ENCODE measurements around the gene KIZ.
A peak's percentile ranks its signal among the peaks of the same experiment; 100 is the strongest.

The KIZ gene, protein sequence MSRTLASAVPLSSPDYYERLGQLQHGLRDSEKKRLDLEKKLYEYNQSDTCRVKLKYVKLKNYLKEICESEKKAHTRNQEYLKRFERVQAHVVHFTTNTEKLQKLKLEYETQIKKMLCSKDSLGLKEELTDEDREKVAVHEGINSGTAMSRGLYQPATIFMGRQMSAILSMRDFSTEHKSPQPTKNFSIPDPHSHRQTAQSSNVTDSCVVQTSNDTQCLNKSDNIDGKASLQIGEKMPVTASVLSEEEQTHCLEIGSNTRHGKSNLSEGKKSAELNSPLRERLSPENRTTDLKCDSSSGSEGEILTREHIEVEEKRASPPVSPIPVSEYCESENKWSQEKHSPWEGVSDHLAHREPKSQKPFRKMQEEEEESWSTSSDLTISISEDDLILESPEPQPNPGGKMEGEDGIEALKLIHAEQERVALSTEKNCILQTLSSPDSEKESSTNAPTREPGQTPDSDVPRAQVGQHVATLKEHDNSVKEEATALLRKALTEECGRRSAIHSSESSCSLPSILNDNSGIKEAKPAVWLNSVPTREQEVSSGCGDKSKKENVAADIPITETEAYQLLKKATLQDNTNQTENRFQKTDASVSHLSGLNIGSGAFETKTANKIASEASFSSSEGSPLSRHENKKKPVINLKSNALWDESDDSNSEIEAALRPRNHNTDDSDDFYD

GRCh38 chr20:21125849-21126580 lies at the start of gene KIZ:
Gene KIZ (plus strand): TSS chr20:21126082. CDS start chr20:21126116, 34 bp downstream.
- peak; percentile 91 for DNase-seq (ENCODE audit: low read depth)

GRCh38 chr20:21077809-21078345 lies 48.0 kb upstream of the KIZ start:
- DNase-seq (ENCODE audit: low read depth), result no peak

DNA sequence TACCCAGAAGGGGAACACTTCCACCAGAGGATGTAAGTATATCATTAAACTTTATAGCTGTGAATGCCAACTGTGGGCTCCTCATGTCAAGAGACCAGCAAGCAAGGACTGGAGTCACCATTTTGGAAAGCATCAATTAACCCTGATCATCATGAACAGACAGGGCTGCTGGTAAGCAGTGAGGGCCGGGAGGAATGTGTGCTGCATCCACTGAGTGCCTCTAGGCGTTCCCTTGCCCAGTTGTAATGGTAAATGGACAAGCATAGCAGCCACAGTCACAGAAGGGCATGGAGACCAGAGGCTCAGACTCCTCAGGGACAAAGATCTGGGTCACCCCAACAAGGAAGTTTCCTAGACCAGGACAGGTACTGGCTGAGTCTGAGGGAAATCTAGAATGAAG lies 43.3 kb upstream of the KIZ start:
- no peak for DNase-seq (ENCODE audit: low read depth)

DNA sequence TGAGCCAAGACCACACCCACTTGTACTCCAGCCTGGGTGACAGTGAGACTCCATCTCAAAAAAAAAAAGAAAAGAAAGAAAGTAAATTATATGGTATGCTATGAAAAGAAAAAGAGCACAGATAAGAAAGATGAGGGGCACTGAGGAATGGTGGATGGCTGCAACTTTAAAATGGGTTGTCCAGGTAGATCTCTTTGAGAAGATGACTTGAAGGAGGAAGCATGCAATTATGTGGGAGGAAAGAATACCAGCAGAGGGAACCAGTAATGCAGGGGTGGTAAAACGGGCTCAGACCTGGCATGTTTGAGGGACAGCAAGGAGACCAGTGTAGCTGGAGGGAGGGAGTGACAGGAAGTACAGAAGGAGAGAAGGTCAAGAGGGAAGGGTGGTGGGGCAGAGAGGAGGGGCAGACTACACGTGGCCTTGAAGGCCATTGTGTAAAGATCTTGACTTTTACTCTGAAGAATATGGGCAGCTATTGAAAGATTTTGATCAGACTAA lies 42.0 kb upstream of the KIZ start:
- DNase-seq (ENCODE audit: low read depth), result no peak

DNA sequence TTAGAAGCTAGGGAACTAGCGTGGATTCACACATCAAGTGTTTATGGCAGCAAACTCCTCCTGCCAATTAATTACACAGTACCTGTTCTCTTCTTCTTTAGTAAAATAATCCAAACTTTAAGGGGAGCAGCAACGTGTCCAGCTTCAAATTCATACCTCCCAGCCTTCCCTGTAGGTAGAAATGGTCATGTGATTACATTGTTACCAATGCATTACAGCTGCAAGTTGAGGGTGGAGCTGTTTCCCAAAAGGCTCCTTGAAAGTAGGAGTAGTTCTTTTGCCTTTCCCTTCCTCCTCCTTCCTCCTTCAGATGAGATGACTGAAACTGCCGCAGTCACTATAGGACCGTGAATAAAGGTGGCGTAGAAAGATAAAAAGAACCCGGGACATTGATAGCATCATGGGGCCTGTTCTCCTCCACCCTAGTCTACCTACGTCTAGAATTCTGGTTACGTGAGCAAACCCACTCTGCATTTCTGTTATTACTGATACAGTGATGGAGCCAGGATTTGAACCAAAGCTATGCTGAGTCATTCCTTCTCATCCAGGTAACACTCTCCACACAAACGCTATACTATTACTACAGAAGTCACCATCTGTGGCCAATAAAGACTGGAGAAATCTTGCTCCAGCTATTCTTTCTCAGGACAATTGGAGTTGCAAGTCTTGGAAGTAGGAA lies 37.9 kb upstream of the KIZ start:
- no peak for DNase-seq (ENCODE audit: low read depth)

DNA sequence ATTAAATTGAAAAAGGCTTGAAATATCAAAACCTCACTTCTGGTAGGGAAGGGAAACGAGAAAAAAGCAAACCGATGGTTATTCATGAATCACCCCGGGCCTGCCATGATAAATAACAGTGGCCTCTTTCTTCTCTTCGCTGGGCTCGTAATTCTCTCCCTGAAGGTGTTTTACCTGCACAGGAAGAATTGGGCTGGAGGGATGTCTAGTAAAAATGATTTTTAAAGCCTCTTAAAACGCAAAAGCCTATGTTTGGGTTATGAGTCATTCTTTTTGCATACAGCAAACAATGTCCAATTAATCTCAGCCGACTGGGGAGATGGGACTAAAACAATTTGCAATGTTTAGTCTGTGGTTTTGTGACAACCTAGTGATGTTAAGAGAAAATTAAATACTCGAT lies 36.5 kb upstream of the KIZ start:
- no peak for DNase-seq (ENCODE audit: low read depth)

DNA sequence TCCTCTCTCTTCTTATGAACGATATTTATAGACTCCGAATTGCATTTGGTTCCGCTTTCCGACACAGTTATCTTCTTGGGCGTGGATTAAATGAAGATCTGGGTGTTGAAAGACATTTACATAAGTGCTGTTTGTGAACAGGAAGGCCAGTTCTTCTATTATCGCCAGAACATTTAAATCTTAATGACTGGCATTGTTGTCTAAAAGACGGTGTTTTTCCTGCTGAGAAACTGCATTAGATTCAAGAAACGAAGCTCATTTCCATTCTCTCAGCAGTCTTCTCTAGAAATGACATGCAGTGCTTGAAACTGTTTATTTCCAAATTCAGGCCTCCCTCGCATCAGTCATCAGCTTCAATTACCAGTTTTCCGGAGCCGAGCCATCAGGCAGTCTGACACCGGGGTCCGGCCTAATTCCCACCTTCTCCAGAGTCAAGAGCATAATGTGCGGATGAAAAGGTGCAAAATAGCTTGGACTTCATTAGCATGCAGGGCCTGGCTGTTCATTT lies 35.7 kb upstream of the KIZ start:
- DNase-seq (ENCODE audit: low read depth), result no peak

DNA sequence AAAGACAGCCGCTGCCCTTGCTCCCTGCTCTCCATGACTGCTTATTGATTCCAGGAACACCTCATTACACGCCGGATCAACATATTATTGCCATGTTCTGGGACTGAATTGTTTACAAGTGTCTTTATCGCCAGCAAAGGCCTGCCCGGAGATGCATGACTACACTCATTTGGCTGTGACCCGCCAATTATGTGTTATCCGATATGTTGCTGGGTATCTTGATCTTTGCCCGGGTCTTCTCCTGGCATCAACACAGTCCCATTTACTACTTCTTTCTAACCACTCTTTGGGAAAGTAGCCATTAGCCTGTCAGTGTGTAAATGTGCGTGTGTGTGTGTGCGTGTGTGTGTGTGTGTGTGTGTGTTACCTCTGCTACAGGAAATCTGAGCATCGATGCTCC lies 35.2 kb upstream of the KIZ start:
- DNase-seq (ENCODE audit: low read depth), result no peak

- no peak for DNase-seq (ENCODE audit: low read depth)
Observed at GRCh38 chr20:21092806-21093205, 33.1 kb upstream of the KIZ start.

- DNase-seq (ENCODE audit: low read depth), result no peak
Observed at GRCh38 chr20:21096321-21097043, 29.4 kb upstream of the KIZ start.

GRCh38 chr20:21099751-21100577 lies 25.9 kb upstream of the KIZ start:
- no peak for DNase-seq (ENCODE audit: low read depth)

DNA sequence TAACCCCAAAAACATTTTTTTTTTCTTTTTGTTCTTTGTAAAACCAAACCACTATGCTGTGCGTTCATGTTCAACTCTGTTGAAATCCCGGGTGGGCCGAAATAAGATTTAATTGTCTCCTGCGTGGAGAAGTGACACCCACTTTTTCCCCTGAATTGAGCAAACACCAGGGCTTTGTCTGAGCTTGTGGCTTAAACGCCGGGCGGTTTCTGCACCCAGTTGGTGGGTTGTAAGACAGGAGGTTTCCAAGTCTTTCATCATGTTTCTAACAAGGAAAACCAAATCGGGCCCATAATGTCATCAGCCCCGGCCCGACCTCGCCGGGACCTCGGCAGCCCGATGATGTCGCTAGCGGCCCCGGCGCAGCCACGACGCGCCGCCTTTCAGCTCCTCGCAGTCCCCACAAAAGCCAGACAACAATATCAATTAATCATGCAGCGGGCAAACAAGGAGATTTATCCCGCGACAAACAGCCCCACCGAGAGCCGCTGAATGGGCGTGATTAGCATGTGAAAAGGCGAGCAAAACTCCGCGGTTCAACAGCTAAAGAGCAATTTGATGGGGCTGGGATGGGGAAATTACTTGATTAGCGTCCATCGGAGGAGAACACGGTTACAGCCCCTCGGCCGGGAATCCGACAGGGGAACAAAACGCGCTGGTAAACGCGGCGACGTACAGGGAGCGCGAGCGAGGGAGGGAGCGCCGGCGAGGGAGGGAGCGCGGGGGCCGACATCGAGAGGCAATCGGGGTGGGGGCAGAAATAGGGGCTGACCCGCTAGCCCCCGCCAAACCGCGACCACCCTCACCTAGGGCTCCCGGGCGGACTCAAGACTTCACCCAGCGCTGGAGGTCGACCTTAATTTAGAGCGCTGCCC lies 25.1 kb upstream of the KIZ start:
- DNase-seq (ENCODE audit: low read depth), result peak; percentile 47

GRCh38 chr20:21101453-21101931 lies 24.4 kb upstream of the KIZ start:
- no peak for DNase-seq (ENCODE audit: low read depth)

DNA sequence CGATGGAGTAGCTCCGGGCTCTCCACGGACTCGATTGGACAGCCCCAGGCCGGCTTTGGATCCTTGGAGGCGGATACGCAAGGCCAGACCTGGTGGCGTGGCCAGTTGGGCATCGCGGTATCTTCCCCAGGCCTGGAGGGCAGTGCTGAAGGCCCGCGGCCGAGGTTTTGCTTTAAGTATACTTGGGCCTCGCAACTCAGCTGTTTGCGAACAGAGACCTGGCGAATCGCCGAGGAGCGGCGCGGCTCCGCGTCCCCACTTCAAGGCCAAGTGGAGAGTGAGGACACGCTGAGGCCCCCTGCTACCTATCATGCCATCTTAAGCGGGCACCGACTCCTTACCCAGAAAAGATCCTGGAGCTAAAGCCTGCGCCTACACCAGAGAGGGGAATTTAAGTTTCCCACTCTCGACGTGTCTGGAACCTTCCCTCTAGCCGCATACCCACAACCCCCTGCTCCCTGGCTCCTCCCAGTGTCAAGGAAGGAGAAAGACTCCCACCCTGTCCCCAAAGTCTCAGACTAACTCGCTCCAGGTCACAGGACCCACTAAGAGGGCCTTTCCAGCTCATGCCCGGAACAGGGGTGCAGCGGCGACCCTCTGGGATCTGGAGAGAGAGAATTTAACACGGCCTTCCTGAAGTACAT lies 23.8 kb upstream of the KIZ start:
- no peak for DNase-seq (ENCODE audit: low read depth)

- no peak for DNase-seq (ENCODE audit: low read depth)
Observed at GRCh38 chr20:21102603-21103311, 23.1 kb upstream of the KIZ start.

DNA sequence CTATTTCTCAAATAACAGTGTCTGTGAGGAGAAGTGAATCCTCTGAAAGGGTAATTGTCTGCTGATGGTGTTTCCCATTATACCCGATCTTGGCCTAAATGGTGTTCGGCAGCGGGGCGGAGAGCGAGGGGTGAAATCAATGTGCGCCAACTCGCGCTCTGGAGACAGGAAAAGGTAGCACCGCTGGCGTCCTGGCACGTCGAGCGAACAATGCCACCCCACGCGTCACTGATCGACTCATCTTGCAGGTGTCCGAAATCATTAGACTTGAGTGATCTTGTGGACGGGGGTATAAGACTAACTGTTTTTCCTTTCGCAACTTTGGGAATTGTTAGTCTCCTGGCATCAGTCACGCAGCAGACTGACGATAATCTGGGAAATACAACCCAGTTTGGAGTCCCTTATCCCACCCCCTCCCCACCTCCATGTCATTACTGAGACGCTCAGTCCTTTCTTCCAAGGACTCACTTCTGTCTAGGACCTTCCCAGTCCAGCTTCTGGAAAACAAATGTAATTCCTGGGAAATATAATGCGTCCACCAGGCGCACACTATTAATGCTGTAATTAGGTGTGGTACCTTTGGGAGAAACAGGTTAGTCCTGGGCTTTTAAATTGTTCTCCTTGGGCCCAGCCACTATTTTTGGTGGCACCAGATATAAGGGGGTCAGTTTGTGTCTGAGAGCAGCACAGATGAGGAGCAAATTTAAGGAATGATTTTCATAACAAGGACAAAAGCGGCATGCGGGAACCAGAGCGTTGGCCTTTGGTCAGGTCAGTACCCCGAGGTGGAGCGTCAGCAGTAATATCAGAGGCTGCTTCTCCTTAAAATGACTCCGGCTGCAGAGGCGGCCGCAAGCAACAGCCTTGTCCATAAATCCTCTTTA lies 22.1 kb upstream of the KIZ start:
- no peak for DNase-seq (ENCODE audit: low read depth)

GRCh38 chr20:21104466-21104761 lies 21.5 kb upstream of the KIZ start:
- DNase-seq (ENCODE audit: low read depth), result no peak

Measured in fibroblast of the conjunctiva (primary cell).